GM12878 (cell line): ENCODE results near the gene CACNG5. TPM values are rescaled to one million over a fixed set of nuclear protein-coding genes. Genes with fewer than 3 reads are reported as not detected.

Source experiments
- ATAC-seq: fragments of 200-7000 bp; cut with Tn5 transposase; 3 replicates; pipeline ENCODE4 v1.9.1; 2020; ENCODE audit warnings: mild to moderate bottlenecking, moderate library complexity
- BruUV-seq: library from RNA; stranded (reverse); fragments of 400-500 nt; replicated peaks from 2 replicates; lab custom pipeline; 2021; lab: Mats Ljungman, UMichigan
- CTCF ChIA-PET: fragments of 300-600 bp; sonication (Branson Sonifier 250); formaldehyde crosslinking; extraction: SDS; loops from one replicate; lab custom pipeline; 2021; ENCODE audit warnings: inconsistent platforms; lab: Yijun Ruan, JAX
- POLR2A ChIA-PET: fragments of 350-600 bp; formaldehyde crosslinking; extraction: SDS; loops from one replicate; lab custom pipeline; 2021; ENCODE audit warnings: inconsistent platforms; lab: Charles Lee
- RAD21 ChIA-PET: fragments of 300-600 bp; sonication (Branson Sonifier 250); formaldehyde crosslinking; loops from one replicate; lab custom pipeline; 2023; ENCODE audit warnings: antibody characterized with exemption; ENCODE audit not compliant: unreplicated experiment; lab: Charles Lee
- SMC1A ChIA-PET: fragments of 300-600 bp; sonication (Branson Sonifier 250); formaldehyde crosslinking; loops from one replicate; lab custom pipeline; 2023; ENCODE audit not compliant: unreplicated experiment, uncharacterized antibody; lab: Charles Lee
- DNase-seq: peaks from one replicate; pipeline ENCODE4 v3.0.0-alpha.2; 2011; ENCODE audit warnings: low read depth, low spot score
- FAIRE-seq: peaks from 3 replicates; lab custom pipeline; 2011; peaks lifted over from hg19 to GRCh38; lab: Jason Lieb, UNC
- H2AFZ ChIP-seq: 2 replicates; pipeline ENCODE4 v1.6.0; 2011; ENCODE audit warnings: low read depth, low read length, control low read depth; ENCODE audit not compliant: control insufficient read depth
- H3K27ac ChIP-seq: 2 replicates; pipeline ENCODE4 v1.5.1; 2011; ENCODE audit warnings: control low read depth; ENCODE audit not compliant: control insufficient read depth, insufficient read depth
- H3K27me3 ChIP-seq, 2 experiments: replicated peaks in 1 of 2; 2 replicates each; pipeline versions ENCODE4 v1.6.0 to v1.6.1; 2011; ENCODE audit warnings: low read length in 1 of 2; ENCODE audit not compliant: control insufficient read depth in 2 of 2, insufficient read depth in 2 of 2
- H3K36me3 ChIP-seq, 2 experiments: 2 replicates each; pipeline ENCODE4 v1.5.1; 2011; ENCODE audit warnings: low read length in 1 of 2; ENCODE audit not compliant: control insufficient read depth in 2 of 2, insufficient read depth in 2 of 2
- H3K4me1 ChIP-seq: 2 replicates; pipeline ENCODE4 v1.6.1; 2011; ENCODE audit warnings: mild to moderate bottlenecking, low read length, moderate library complexity, mixed read lengths; ENCODE audit not compliant: control insufficient read depth, insufficient read depth
- H3K4me2 ChIP-seq: 2 replicates; pipeline ENCODE4 v1.6.0; 2011; ENCODE audit warnings: control low read depth; ENCODE audit not compliant: control insufficient read depth, insufficient read depth
- H3K4me3 ChIP-seq: fragments of 200-600 bp; sonication (generic); 2 replicates; pipeline ENCODE4 v1.5.1; 2016
- H3K79me2 ChIP-seq: 2 replicates; pipeline ENCODE4 v1.6.0; 2011; ENCODE audit warnings: low read length; ENCODE audit not compliant: control insufficient read depth, insufficient read depth
- H3K9ac ChIP-seq: 2 replicates; pipeline ENCODE4 v1.8.0; 2011; ENCODE audit warnings: low read length, control low read depth, mixed read lengths; ENCODE audit not compliant: control insufficient read depth, insufficient read depth
- H3K9me3 ChIP-seq: replicated peaks from 3 replicates; pipeline ENCODE4 v1.5.1; 2011; ENCODE audit warnings: mild to moderate bottlenecking, low read length; ENCODE audit not compliant: control insufficient read depth, insufficient read depth
- H4K20me1 ChIP-seq: 2 replicates; pipeline ENCODE4 v1.6.0; 2011; ENCODE audit not compliant: control insufficient read depth, insufficient read depth
- CEBPB ChIP-seq, 2 experiments: fragments of 150-350 bp in 1 of 2; IDR thresholded peaks; 2 replicates each; pipeline ENCODE4 v1.6.1; 2012 to 2014; ENCODE audit warnings: low read depth in 2 of 2, low read length in 2 of 2, borderline replicate concordance in 1 of 2, inconsistent platforms in 1 of 2
- FOXK2 ChIP-seq: fragments of 450-650 bp; IDR thresholded peaks from 2 replicates; pipeline ENCODE4 v1.6.1; 2017; ENCODE audit warnings: mild to moderate bottlenecking, moderate library complexity
- GATAD2B ChIP-seq: fragments of 450-650 bp; conservative IDR thresholded peaks from 2 replicates; pipeline ENCODE4 v1.6.1; 2017; ENCODE audit warnings: low read depth, mild to moderate bottlenecking, moderate library complexity
- KLF5 ChIP-seq: fragments of 450-650 bp; IDR thresholded peaks from 2 replicates; pipeline ENCODE4 v1.6.1; 2014; ENCODE audit warnings: mild to moderate bottlenecking; ENCODE audit not compliant: partially characterized antibody
- NFXL1 ChIP-seq: fragments of 450-650 bp; IDR thresholded peaks from 2 replicates; pipeline ENCODE4 v1.6.1; 2017; ENCODE audit warnings: antibody characterized with exemption, mild to moderate bottlenecking, borderline replicate concordance
- RAD51 ChIP-seq: fragments of 450-650 bp; IDR thresholded peaks from 2 replicates; pipeline ENCODE4 v1.6.1; 2016; ENCODE audit warnings: moderate library complexity, mild to moderate bottlenecking, inconsistent platforms
- ZBED1 ChIP-seq: IDR thresholded peaks from 2 replicates; pipeline ENCODE4 v1.6.1; 2016; ENCODE audit warnings: borderline replicate concordance
- ZNF274 ChIP-seq: IDR thresholded peaks from one replicate; pipeline ENCODE4 v1.8.0; 2011; ENCODE audit not compliant: insufficient read length, insufficient read depth
- WGBS: methylation state at CpG from one replicate; pipeline ENCODE4 v1.1.6; 2016; ENCODE audit warnings: low lambda C conversion rate; ENCODE audit not compliant: insufficient replicate concordance, insufficient coverage; ENCODE audit errors: missing lambda C conversion rate; 5-methylcytosine and 5-hydroxymethylcytosine counted together
- in situ Hi-C: fragments of 300-500 bp; cut with MboI; formaldehyde crosslinking; loops from 9 replicates; pipeline ENCODE4 v1.14.3; 2018; ENCODE audit warnings: mixed read lengths
- intact Hi-C: fragments of 100-400 bp; cut with micrococcal nuclease; formaldehyde crosslinking; loops from one replicate; pipeline ENCODE4 v1.14.2; 2022; ENCODE audit not compliant: unreplicated experiment
- polyA plus RNA-seq, 11 experiments: library from polyadenylated mRNA; depleted of rRNA in 4 of 11; unstranded in 6 of 11; stranded (reverse) in 5 of 11; fragments of >200 nt; fragmentation: Nextera tagmentation in 4 of 11; fragmentation: Illumina TruSeq in 1 of 11; extraction: Ambion mirVana in 4 of 11; extraction: Trizol in 1 of 11; gene quantifications; 1 replicate in 1 of 11; 2 replicates in 10 of 11; pipeline versions ENCODE4 v1.2.1 to v1.2.3, GENCODE V29; 2011 to 2016; ENCODE audit warnings: inconsistent platforms in 2 of 11, missing spikeins in 2 of 11, low read depth in 1 of 11
- total RNA-seq, 4 experiments: library from RNA; depleted of rRNA in 3 of 4; stranded (reverse); fragments of >200 nt in 3 of 4; fragmentation: Illumina TruSeq in 1 of 4; extraction: Trizol in 1 of 4; gene quantifications; 2 replicates each; pipeline versions ENCODE4 v1.2.1 to v1.2.3, GENCODE V29; 2013 to 2021
- TF ChIP-seq, protein P1 (sequence below): fragments of 450-650 bp; formaldehyde crosslinking; IDR thresholded peaks from 2 replicates; pipeline ENCODE4 v1.5.0; 2022; ENCODE audit warnings: mild to moderate bottlenecking, missing genetic modification characterization
- TF ChIP-seq, protein P2 (sequence below): fragments of 450-650 bp; conservative IDR thresholded peaks from 2 replicates; pipeline ENCODE4 v1.6.1; 2017; ENCODE audit warnings: mild to moderate bottlenecking, moderate library complexity
- TF ChIP-seq, protein P3 (sequence below): fragments of 450-650 bp; IDR thresholded peaks from 2 replicates; pipeline ENCODE4 v1.6.1; 2016; ENCODE audit warnings: mild to moderate bottlenecking
- TF ChIP-seq, protein P4 (sequence below): IDR thresholded peaks from 2 replicates; pipeline ENCODE4 v1.6.1; 2011; ENCODE audit warnings: borderline replicate concordance, low read depth, mild to moderate bottlenecking, moderate library complexity, mixed read lengths, low read length; ENCODE audit not compliant: insufficient read depth; ENCODE audit errors: extremely low read length
- TF ChIP-seq, protein P5 (sequence below): fragments of 450-650 bp; formaldehyde crosslinking; IDR thresholded peaks from 2 replicates; pipeline ENCODE4 v1.4.0; 2022; ENCODE audit warnings: mild to moderate bottlenecking, moderate library complexity

CACNG5 gene
- total and polyA plus RNA-seq, 10 of the 15 experiments (the other 5 are each of a cell fraction or from before 2014, with no cell fraction given): not detected

DNA sequence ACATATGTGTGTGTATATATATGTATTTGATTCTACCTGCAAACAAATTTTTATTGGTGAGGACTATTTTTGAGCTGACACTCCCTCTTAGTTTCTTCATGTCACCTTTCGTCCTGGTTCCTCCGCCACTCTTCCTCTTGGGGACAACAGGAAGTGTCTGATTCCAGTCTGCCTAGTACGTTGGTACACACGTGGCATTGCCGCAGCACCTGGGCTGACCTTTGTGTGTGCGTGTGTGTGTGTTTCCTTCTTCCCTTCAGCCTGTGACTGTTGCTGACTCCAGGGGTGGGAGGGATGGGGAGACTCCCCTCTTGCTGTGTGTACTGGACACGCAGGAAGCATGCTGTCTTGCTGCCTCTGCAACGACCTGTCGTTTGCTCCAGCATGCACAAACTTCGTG is 29.4 kb upstream of the CACNG5 start:
- ChIA-PET RAD21 (interaction anchor here (0.9 kb wide), 1 partner anchor 132 kb away, joined by 3 read pairs; no protein-coding TSS in a partner anchor), CTCF (interaction anchor here (1.4 kb wide), 1 partner anchor 12 kb away, joined by 5 read pairs; no protein-coding TSS in a partner anchor), SMC1A (no interaction called here), POLR2A (no interaction called here)
- DNase-seq (no peak), FAIRE-seq (no peak), ATAC-seq (no peak)
- Histone ChIP-seq H2AFZ (no peak overlapping the region), H3K27ac (no peak overlapping the region), H3K4me3 (no peak overlapping the region), H3K9ac (no peak overlapping the region), H3K27me3 (no peaks in the 10 kb centered on the region), H3K9me3 (no peaks in the 10 kb centered on the region), H4K20me1 (no peaks in the 10 kb centered on the region), H3K79me2 (no peaks in the 10 kb centered on the region), H3K36me3 (no peaks in the 10 kb centered on the region), H3K4me2 (no peak overlapping the region), H3K4me1 (no peaks in the 10 kb centered on the region)
- in situ Hi-C loops (no loop called here), intact Hi-C loops (no loop called here)
- no TSS peak for BruUV-seq
- 15% methylated on average over 9 of the region's 10 CpGs for WGBS
- TF ChIP-seq, protein P1, sequence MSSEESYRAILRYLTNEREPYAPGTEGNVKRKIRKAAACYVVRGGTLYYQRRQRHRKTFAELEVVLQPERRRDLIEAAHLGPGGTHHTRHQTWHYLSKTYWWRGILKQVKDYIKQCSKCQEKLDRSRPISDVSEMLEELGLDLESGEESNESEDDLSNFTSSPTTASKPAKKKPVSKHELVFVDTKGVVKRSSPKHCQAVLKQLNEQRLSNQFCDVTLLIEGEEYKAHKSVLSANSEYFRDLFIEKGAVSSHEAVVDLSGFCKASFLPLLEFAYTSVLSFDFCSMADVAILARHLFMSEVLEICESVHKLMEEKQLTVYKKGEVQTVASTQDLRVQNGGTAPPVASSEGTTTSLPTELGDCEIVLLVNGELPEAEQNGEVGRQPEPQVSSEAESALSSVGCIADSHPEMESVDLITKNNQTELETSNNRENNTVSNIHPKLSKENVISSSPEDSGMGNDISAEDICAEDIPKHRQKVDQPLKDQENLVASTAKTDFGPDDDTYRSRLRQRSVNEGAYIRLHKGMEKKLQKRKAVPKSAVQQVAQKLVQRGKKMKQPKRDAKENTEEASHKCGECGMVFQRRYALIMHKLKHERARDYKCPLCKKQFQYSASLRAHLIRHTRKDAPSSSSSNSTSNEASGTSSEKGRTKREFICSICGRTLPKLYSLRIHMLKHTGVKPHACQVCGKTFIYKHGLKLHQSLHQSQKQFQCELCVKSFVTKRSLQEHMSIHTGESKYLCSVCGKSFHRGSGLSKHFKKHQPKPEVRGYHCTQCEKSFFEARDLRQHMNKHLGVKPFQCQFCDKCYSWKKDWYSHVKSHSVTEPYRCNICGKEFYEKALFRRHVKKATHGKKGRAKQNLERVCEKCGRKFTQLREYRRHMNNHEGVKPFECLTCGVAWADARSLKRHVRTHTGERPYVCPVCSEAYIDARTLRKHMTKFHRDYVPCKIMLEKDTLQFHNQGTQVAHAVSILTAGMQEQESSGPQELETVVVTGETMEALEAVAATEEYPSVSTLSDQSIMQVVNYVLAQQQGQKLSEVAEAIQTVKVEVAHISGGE (CRISPR knock-in tag): no peak
- TF ChIP-seq GATAD2B (no peak), CEBPB (IDR thresholded peaks at IDR 0.05; ENCODE audit: borderline replicate concordance in 1 of 2, low read depth in 2 of 2, low read length in 2 of 2) (no peak), KLF5 (no peak), NFXL1 (no peak), FOXK2 (no peak), RAD51 (no peak), ZBED1 (no peak), ZNF274 (no peak)
- TF ChIP-seq, protein P2, sequence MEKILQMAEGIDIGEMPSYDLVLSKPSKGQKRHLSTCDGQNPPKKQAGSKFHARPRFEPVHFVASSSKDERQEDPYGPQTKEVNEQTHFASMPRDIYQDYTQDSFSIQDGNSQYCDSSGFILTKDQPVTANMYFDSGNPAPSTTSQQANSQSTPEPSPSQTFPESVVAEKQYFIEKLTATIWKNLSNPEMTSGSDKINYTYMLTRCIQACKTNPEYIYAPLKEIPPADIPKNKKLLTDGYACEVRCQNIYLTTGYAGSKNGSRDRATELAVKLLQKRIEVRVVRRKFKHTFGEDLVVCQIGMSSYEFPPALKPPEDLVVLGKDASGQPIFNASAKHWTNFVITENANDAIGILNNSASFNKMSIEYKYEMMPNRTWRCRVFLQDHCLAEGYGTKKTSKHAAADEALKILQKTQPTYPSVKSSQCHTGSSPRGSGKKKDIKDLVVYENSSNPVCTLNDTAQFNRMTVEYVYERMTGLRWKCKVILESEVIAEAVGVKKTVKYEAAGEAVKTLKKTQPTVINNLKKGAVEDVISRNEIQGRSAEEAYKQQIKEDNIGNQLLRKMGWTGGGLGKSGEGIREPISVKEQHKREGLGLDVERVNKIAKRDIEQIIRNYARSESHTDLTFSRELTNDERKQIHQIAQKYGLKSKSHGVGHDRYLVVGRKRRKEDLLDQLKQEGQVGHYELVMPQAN: no peak
- TF ChIP-seq, protein P3, sequence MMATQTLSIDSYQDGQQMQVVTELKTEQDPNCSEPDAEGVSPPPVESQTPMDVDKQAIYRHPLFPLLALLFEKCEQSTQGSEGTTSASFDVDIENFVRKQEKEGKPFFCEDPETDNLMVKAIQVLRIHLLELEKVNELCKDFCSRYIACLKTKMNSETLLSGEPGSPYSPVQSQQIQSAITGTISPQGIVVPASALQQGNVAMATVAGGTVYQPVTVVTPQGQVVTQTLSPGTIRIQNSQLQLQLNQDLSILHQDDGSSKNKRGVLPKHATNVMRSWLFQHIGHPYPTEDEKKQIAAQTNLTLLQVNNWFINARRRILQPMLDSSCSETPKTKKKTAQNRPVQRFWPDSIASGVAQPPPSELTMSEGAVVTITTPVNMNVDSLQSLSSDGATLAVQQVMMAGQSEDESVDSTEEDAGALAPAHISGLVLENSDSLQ: no peak
- TF ChIP-seq, protein P4, sequence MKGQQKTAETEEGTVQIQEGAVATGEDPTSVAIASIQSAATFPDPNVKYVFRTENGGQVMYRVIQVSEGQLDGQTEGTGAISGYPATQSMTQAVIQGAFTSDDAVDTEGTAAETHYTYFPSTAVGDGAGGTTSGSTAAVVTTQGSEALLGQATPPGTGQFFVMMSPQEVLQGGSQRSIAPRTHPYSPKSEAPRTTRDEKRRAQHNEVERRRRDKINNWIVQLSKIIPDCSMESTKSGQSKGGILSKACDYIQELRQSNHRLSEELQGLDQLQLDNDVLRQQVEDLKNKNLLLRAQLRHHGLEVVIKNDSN: no peak
- TF ChIP-seq, protein P5, sequence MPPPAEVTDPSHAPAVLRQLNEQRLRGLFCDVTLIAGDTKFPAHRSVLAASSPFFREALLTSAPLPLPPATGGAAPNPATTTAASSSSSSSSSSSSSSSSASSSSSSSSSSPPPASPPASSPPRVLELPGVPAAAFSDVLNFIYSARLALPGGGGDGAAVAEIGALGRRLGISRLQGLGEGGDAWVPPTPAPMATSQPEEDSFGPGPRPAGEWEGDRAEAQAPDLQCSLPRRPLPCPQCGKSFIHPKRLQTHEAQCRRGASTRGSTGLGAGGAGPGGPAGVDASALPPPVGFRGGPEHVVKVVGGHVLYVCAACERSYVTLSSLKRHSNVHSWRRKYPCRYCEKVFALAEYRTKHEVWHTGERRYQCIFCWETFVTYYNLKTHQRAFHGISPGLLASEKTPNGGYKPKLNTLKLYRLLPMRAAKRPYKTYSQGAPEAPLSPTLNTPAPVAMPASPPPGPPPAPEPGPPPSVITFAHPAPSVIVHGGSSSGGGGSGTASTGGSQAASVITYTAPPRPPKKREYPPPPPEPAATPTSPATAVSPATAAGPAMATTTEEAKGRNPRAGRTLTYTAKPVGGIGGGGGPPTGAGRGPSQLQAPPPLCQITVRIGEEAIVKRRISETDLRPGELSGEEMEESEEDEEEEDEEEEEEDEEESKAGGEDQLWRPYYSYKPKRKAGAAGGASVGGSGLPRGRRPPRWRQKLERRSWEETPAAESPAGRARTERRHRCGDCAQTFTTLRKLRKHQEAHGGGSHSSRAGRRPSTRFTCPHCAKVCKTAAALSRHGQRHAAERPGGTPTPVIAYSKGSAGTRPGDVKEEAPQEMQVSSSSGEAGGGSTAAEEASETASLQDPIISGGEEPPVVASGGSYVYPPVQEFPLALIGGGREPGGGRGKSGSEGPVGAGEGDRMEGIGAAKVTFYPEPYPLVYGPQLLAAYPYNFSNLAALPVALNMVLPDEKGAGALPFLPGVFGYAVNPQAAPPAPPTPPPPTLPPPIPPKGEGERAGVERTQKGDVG (CRISPR knock-in tag): no peak
